A549 (cell line): ENCODE measurements around the gene VPS37D. TPM values are rescaled to one million over a fixed set of nuclear protein-coding genes. Genes with fewer than 3 reads are reported as not detected.
"Not testable (repeated sequence)": the region's sequence is repeated elsewhere in the genome, so short reads cannot be mapped to it uniquely, and the experiment has no call there.

Source experiments
- ATAC-seq, 2 experiments: fragments of 200-7000 bp in 1 of 2; fragments of >200 bp in 1 of 2; cut with Nextera tagmentation in 1 of 2; cut with Tn5 transposase in 1 of 2; 3 replicates each; pipeline versions ENCODE4 v1.8.0 to v1.9.1; 2018 to 2020; ENCODE audit warnings: mild to moderate bottlenecking in 1 of 2, moderate library complexity in 1 of 2
- CTCF ChIA-PET: fragments of 300-600 bp; sonication (Branson Sonifier 250); formaldehyde crosslinking; extraction: SDS; loops from one replicate; lab custom pipeline; 2021; ENCODE audit warnings: antibody characterized with exemption, inconsistent platforms; lab: Yijun Ruan, JAX
- POLR2A ChIA-PET: fragments of 350-600 bp; formaldehyde crosslinking; extraction: SDS; loops from one replicate; lab custom pipeline; 2021; ENCODE audit warnings: antibody characterized with exemption, inconsistent platforms; lab: Yijun Ruan, JAX
- DNase-seq, 2 experiments: peaks; one replicate each; pipeline versions ENCODE4 v3.0.0 to v3.0.0-alpha.2; 2011 to 2016; ENCODE audit warnings: low read depth in 1 of 2, low spot score in 1 of 2
- FAIRE-seq: peaks from 2 replicates; lab custom pipeline; 2011; peaks lifted over from hg19 to GRCh38; lab: Jason Lieb, UNC
- H3K27ac ChIP-seq, 2 experiments: fragments of >200 bp; sonication (Bioruptor Twin); formaldehyde crosslinking; 3 replicates each; pipeline ENCODE4 v1.5.1; 2016 to 2017
- H3K4me1 ChIP-seq: fragments of >200 bp; sonication (Bioruptor Twin); formaldehyde crosslinking; 3 replicates; pipeline ENCODE4 v1.6.1; 2016
- H3K4me2 ChIP-seq: fragments of >200 bp; sonication (Bioruptor Twin); formaldehyde crosslinking; 3 replicates; pipeline ENCODE4 v1.6.1; 2016
- H3K4me3 ChIP-seq: fragments of >200 bp; sonication (Bioruptor Twin); formaldehyde crosslinking; 3 replicates; pipeline ENCODE4 v1.5.1; 2016
- H3K9me3 ChIP-seq: fragments of >200 bp; sonication (Bioruptor Twin); formaldehyde crosslinking; 3 replicates; pipeline ENCODE4 v1.6.1; 2016
- BCL3 ChIP-seq: fragments of >200 bp; sonication (Bioruptor Twin); formaldehyde crosslinking; IDR thresholded peaks from 3 replicates; pipeline ENCODE4 v1.6.1; 2016
- CEBPB ChIP-seq, 2 experiments: fragments of >200 bp in 1 of 2; sonication (Bioruptor Twin) in 1 of 2; formaldehyde crosslinking in 1 of 2; IDR thresholded peaks; 2 replicates each; pipeline ENCODE4 v1.6.1; 2012 to 2016
- GATA3 ChIP-seq: IDR thresholded peaks from 2 replicates; pipeline ENCODE4 v1.6.1; 2012; ENCODE audit warnings: borderline replicate concordance
- JUN ChIP-seq, 2 experiments: fragments of >200 bp; sonication (Bioruptor Twin); formaldehyde crosslinking; IDR thresholded peaks; 2 replicates in 1 of 2; 3 replicates in 1 of 2; pipeline ENCODE4 v1.6.1; 2016 to 2017
- KDM5A ChIP-seq: fragments of 200-600 bp; sonication (generic); IDR thresholded peaks from 2 replicates; pipeline ENCODE4 v1.6.1; 2016; ENCODE audit warnings: antibody characterized with exemption, mild to moderate bottlenecking
- MAX ChIP-seq: IDR thresholded peaks from 2 replicates; pipeline ENCODE4 v1.6.1; 2012
- MAZ ChIP-seq: fragments of 150-350 bp; IDR thresholded peaks from 2 replicates; pipeline ENCODE4 v1.6.1; 2014; ENCODE audit warnings: antibody characterized with exemption, low read depth, low read length, borderline replicate concordance
- NFE2L2 ChIP-seq: fragments of 150-350 bp; conservative IDR thresholded peaks from 2 replicates; pipeline ENCODE4 v1.6.1; 2014; ENCODE audit warnings: low read length
- NR3C1 ChIP-seq: fragments of >200 bp; sonication (Bioruptor Twin); formaldehyde crosslinking; IDR thresholded peaks from 3 replicates; pipeline ENCODE4 v1.6.1; 2017
- PHF8 ChIP-seq: fragments of 200-600 bp; sonication (generic); IDR thresholded peaks from 2 replicates; pipeline ENCODE4 v1.6.1; 2016; ENCODE audit warnings: low read depth, mild to moderate bottlenecking, antibody characterized with exemption, moderate library complexity, borderline replicate concordance
- POLR2A ChIP-seq: IDR thresholded peaks from 2 replicates; pipeline ENCODE4 v1.6.1; 2012; ENCODE audit warnings: mild to moderate bottlenecking, low read length
- SMC3 ChIP-seq: fragments of >200 bp; sonication (Bioruptor Twin); formaldehyde crosslinking; IDR thresholded peaks from 3 replicates; pipeline ENCODE4 v1.6.1; 2018; ENCODE audit warnings: inconsistent platforms
- TFCP2L1 ChIP-seq: fragments of 250-450 bp; sonication (Bioruptor Pico); IDR thresholded peaks from 2 replicates; pipeline ENCODE4 v1.5.0; 2021; ENCODE audit warnings: mild to moderate bottlenecking
- WGBS: methylation state at CpG from one replicate; pipeline ENCODE4 v1.1.6; 2017; ENCODE audit errors: missing lambda C conversion rate; 5-methylcytosine and 5-hydroxymethylcytosine counted together
- polyA plus RNA-seq, 4 experiments: library from polyadenylated mRNA; depleted of rRNA in 3 of 4; stranded (reverse); fragments of >200 nt; fragmentation: RNase III in 1 of 4; extraction: RNeasy Plus Mini Kit Qiagen cat#74134 plus additional on column Dnase treatment in 1 of 4; gene quantifications; 2 replicates in 3 of 4; 3 replicates in 1 of 4; pipeline ENCODE4 v1.2.3, GENCODE V29; 2011 to 2017
- small RNA-seq, 6 experiments: library from RNA; depleted of rRNA; stranded (forward); fragments of <200 nt; gene quantifications; one replicate each; pipeline ENCODE3, GENCODE V24; 2012

The VPS37D gene
- polyA plus RNA-seq, 2 of the 4 experiments (the other 2 are of a cell fraction), result 2.6 to 3.3 TPM

GRCh38 chr7:73718905-73719805 is 51.5 kb downstream of the VPS37D start, which contains the start of gene STX1A:
Gene STX1A, minus strand, starts transcription at chr7:73719669. Its CDS starts 38 bp downstream, at chr7:73719631.
- H3K27ac ChIP-seq, result peak within 1 kb of the TSS; percentile 99 to 100
- H3K4me2 ChIP-seq, result peak within 1 kb of the TSS; percentile 100
- DNase-seq (peak in 1 of 2 experiments; percentile 66), FAIRE-seq (no peak), ATAC-seq (peak; percentile 17 to 32; a peak in 5 of 6 replicates)
- no peaks in the 10 kb centered on the region for H3K9me3 ChIP-seq
- ChIA-PET POLR2A (interaction anchor here (0.8 to 1.8 kb wide), 3 partner anchors 14 to 106 kb away, joined by 3 to 27 read pairs (median 4); no protein-coding TSS in a partner anchor), CTCF (interaction anchor here (1.2 to 8.6 kb wide), 7 partner anchors 8 to 111 kb away, joined by 3 to 290 read pairs (median 24); no protein-coding TSS in a partner anchor)
- H3K4me3 ChIP-seq, result peak within 1 kb of the TSS; percentile 100
- peaks cover 65% of the 10 kb centered on the region for H3K4me1 ChIP-seq
- WGBS, result 0% methylated on average over 10 of the region's 96 CpGs
- TF ChIP-seq NR3C1 (no peak), PHF8 (peak; percentile 37), JUN (IDR thresholded peaks at IDR 0.05) (peak; percentile 79 to 85; a peak in 4 of 5 replicates), GATA3 (0 out of 2 replicates have a peak, but pooled peaks have one; percentile 7), KDM5A (0 out of 2 replicates have a peak, but pooled peaks have one; percentile 8), NFE2L2 (no peak), MAX (peak; percentile 40), SMC3 (0 out of 3 replicates have a peak, but pooled peaks have one; percentile 7), POLR2A (peak; percentile 63), BCL3 (0 out of 3 replicates have a peak, but pooled peaks have one; percentile 69)

- WGBS, result 27% methylated on average over 6 of the region's 16 CpGs
- CTCF ChIA-PET, result interaction anchor here (0.6 to 8.6 kb wide), 10 partner anchors 9 to 347 kb away, joined by 3 to 290 read pairs (median 4); partner anchors contain the start of gene VPS37D
- DNase-seq (no peak), FAIRE-seq (no peak), ATAC-seq (no peak)
- peak overlapping the region; percentile 100 for H3K4me3 ChIP-seq
- no peaks in the 10 kb centered on the region for H3K9me3 ChIP-seq
- TF ChIP-seq TFCP2L1 (CRISPR knock-in tag), result no peak
- TF ChIP-seq CEBPB (IDR thresholded peaks at IDR 0.05), result peak; percentile 35 to 58; a peak in 3 of 4 replicates
- H3K4me1 ChIP-seq, result peaks cover 59% of the 10 kb centered on the region
- H3K4me2 ChIP-seq, result peak overlapping the region; percentile 100
- POLR2A ChIA-PET, result interaction anchor here (0.8 to 1.8 kb wide), 3 partner anchors 14 to 107 kb away, joined by 3 to 27 read pairs (median 4); no protein-coding TSS in a partner anchor
- H3K27ac ChIP-seq, result peak overlapping the region; percentile 99 to 100
Observed at GRCh38 chr7:73719806-73720169, 52.2 kb downstream of the VPS37D start.

GRCh38 chr7:73720443-73720842 is 52.8 kb downstream of the VPS37D start:
- ATAC-seq, FAIRE-seq, H3K9me3 ChIP-seq, DNase-seq, H3K4me3 ChIP-seq: not testable (repeated sequence)
- Histone ChIP-seq H3K27ac (peak overlapping the region; percentile 99 to 100), H3K4me1 (peaks cover 53% of the 10 kb centered on the region), H3K4me2 (peak overlapping the region; percentile 100)
- ChIA-PET CTCF (interaction anchor here (0.6 to 8.6 kb wide), 10 partner anchors 9 to 347 kb away, joined by 3 to 290 read pairs (median 4); partner anchors contain the start of gene VPS37D), POLR2A (interaction anchor here (1.3 to 1.8 kb wide), 2 partner anchors 15 to 108 kb away, joined by 3 to 27 read pairs; no protein-coding TSS in a partner anchor)
- WGBS, result 95% methylated on average over 9 of the region's 9 CpGs

GRCh38 chr7:73721377-73721817 is 53.8 kb downstream of the VPS37D start:
- 0 out of 2 replicates have a peak, but pooled peaks have one; percentile 22 for TF ChIP-seq GATA3
- no peak for TF ChIP-seq MAZ
- TF ChIP-seq SMC3, result 0 out of 3 replicates have a peak, but pooled peaks have one; percentile 20
- FAIRE-seq (no peak), DNase-seq (peak in 1 of 2 experiments; percentile 59), ATAC-seq (peak in 1 of 2 experiments; percentile 10; a peak in 1 of 6 replicates)
- CTCF ChIA-PET, result interaction anchor here (1.5 to 8.6 kb wide), 6 partner anchors 12 to 113 kb away, joined by 6 to 290 read pairs (median 74); partner anchors contain the start of gene VPS37D
- Histone ChIP-seq H3K9me3 (no peaks in the 10 kb centered on the region), H3K4me2 (peak overlapping the region; percentile 50), H3K4me1 (peaks cover 49% of the 10 kb centered on the region), H3K27ac (peak overlapping the region; percentile 99 to 100), H3K4me3 (no peak overlapping the region)
- 17% methylated on average over 1 of the region's 3 CpGs for WGBS
- POLR2A ChIA-PET, result interaction anchor here (1.8 kb wide), 1 partner anchor 16 kb away, joined by 6 read pairs; no protein-coding TSS in a partner anchor

Small RNA genes lying within 50 kb of the gene (small RNA-seq; reads per million reads assigned to genes)
- 0 to 0.16 (median 0) reads per million in 6 experiments for gene MIR4284

Other genes starting within 250 kb of the VPS37D start
- 0.57 and 0.78 TPM in 2 replicates for gene FZD9, start 234.1 kb upstream of the VPS37D start, polyA plus RNA-seq (2011; rRNA removed)
- gene FZD9, start 234.1 kb upstream of the VPS37D start, polyA plus RNA-seq (2017; fragmentation: RNase III; extraction: RNeasy Plus Mini Kit Qiagen cat#74134 plus additional on column Dnase treatment), result 0.81 to 1.3 TPM (median 1.2 TPM) in 3 replicates
- 54.8 and 59.0 TPM in 2 replicates for gene BAZ1B, start 145.5 kb upstream of the VPS37D start, polyA plus RNA-seq (2011; rRNA removed)
- 63.0 to 67.5 TPM (median 66.8 TPM) in 3 replicates for gene BAZ1B, start 145.5 kb upstream of the VPS37D start, polyA plus RNA-seq (2017; fragmentation: RNase III; extraction: RNeasy Plus Mini Kit Qiagen cat#74134 plus additional on column Dnase treatment)
- 58.8 and 62.5 TPM in 2 replicates for gene BCL7B, start 110.1 kb upstream of the VPS37D start, polyA plus RNA-seq (2011; rRNA removed)
- gene BCL7B, start 110.1 kb upstream of the VPS37D start, polyA plus RNA-seq (2017; fragmentation: RNase III; extraction: RNeasy Plus Mini Kit Qiagen cat#74134 plus additional on column Dnase treatment), result 48.8 to 52.3 TPM (median 51.7 TPM) in 3 replicates
- gene TBL2, start 89.3 kb upstream of the VPS37D start, polyA plus RNA-seq (2011; rRNA removed), result 34.4 and 38.3 TPM in 2 replicates
- gene TBL2, start 89.3 kb upstream of the VPS37D start, polyA plus RNA-seq (2017; fragmentation: RNase III; extraction: RNeasy Plus Mini Kit Qiagen cat#74134 plus additional on column Dnase treatment), result 41.8 to 46.4 TPM (median 45.9 TPM) in 3 replicates
- gene MLXIPL, start 43.3 kb upstream of the VPS37D start, polyA plus RNA-seq (2011; rRNA removed), result 1.4 and 2.2 TPM in 2 replicates
- 1.8 to 3.8 TPM (median 3.3 TPM) in 3 replicates for gene MLXIPL, start 43.3 kb upstream of the VPS37D start, polyA plus RNA-seq (2017; fragmentation: RNase III; extraction: RNeasy Plus Mini Kit Qiagen cat#74134 plus additional on column Dnase treatment)
- gene DNAJC30, start 15.6 kb downstream of the VPS37D start, polyA plus RNA-seq (2011; rRNA removed), result 5.2 and 5.7 TPM in 2 replicates
- gene DNAJC30, start 15.6 kb downstream of the VPS37D start, polyA plus RNA-seq (2017; fragmentation: RNase III; extraction: RNeasy Plus Mini Kit Qiagen cat#74134 plus additional on column Dnase treatment), result 8.9 to 10.1 TPM (median 9.3 TPM) in 3 replicates
- gene BUD23, start 15.8 kb downstream of the VPS37D start, polyA plus RNA-seq (2011; rRNA removed), result 131 and 161 TPM in 2 replicates
- 130 to 145 TPM (median 134 TPM) in 3 replicates for gene BUD23, start 15.8 kb downstream of the VPS37D start, polyA plus RNA-seq (2017; fragmentation: RNase III; extraction: RNeasy Plus Mini Kit Qiagen cat#74134 plus additional on column Dnase treatment)
- gene STX1A, start 51.8 kb downstream of the VPS37D start, polyA plus RNA-seq (2011; rRNA removed), result 72.9 and 81.7 TPM in 2 replicates
- 48.3 to 59.0 TPM (median 49.2 TPM) in 3 replicates for gene STX1A, start 51.8 kb downstream of the VPS37D start, polyA plus RNA-seq (2017; fragmentation: RNase III; extraction: RNeasy Plus Mini Kit Qiagen cat#74134 plus additional on column Dnase treatment)
- 8.1 and 10.4 TPM in 2 replicates for gene ABHD11, start 71.0 kb downstream of the VPS37D start, polyA plus RNA-seq (2011; rRNA removed)
- gene ABHD11, start 71.0 kb downstream of the VPS37D start, polyA plus RNA-seq (2017; fragmentation: RNase III; extraction: RNeasy Plus Mini Kit Qiagen cat#74134 plus additional on column Dnase treatment), result 13.7 to 15.2 TPM (median 15.1 TPM) in 3 replicates
- gene CLDN3, start 102.4 kb downstream of the VPS37D start, polyA plus RNA-seq (2011; rRNA removed), result 1.2 and 1.7 TPM in 2 replicates
- gene CLDN3, start 102.4 kb downstream of the VPS37D start, polyA plus RNA-seq (2017; fragmentation: RNase III; extraction: RNeasy Plus Mini Kit Qiagen cat#74134 plus additional on column Dnase treatment), result 2.0 to 2.6 TPM (median 2.0 TPM) in 3 replicates
- gene CLDN4, start 163.2 kb downstream of the VPS37D start, polyA plus RNA-seq (2011; rRNA removed), result 2.3 and 2.4 TPM in 2 replicates
- 1.3 to 1.5 TPM (median 1.5 TPM) in 3 replicates for gene CLDN4, start 163.2 kb downstream of the VPS37D start, polyA plus RNA-seq (2017; fragmentation: RNase III; extraction: RNeasy Plus Mini Kit Qiagen cat#74134 plus additional on column Dnase treatment)
- gene METTL27, start 174.7 kb downstream of the VPS37D start, polyA plus RNA-seq (2011; rRNA removed), result 4.1 and 5.5 TPM in 2 replicates
- 4.9 to 5.8 TPM (median 5.3 TPM) in 3 replicates for gene METTL27, start 174.7 kb downstream of the VPS37D start, polyA plus RNA-seq (2017; fragmentation: RNase III; extraction: RNeasy Plus Mini Kit Qiagen cat#74134 plus additional on column Dnase treatment)
- gene TMEM270, start 193.3 kb downstream of the VPS37D start, polyA plus RNA-seq (2011; rRNA removed), result 0.16 TPM in 1 of 2 replicates, not detected in the other
- gene TMEM270, start 193.3 kb downstream of the VPS37D start, polyA plus RNA-seq (2017; fragmentation: RNase III; extraction: RNeasy Plus Mini Kit Qiagen cat#74134 plus additional on column Dnase treatment), result not detected in 3 replicates